Right atrium auricular region (tissue), 2 donors: ENCODE results near the gene LIN52. TPM values are rescaled to one million over a fixed set of nuclear protein-coding genes. Genes with fewer than 3 reads are reported as not detected.
A peak's percentile ranks its signal among the peaks of the same experiment; 100 is the strongest.

Experiments used
- DNase-seq: peaks from one replicate; pipeline ENCODE4 v3.0.0-alpha.2; 2019; ENCODE audit warnings: low spot score
- H3K27ac ChIP-seq, 2 donors: fragments of 200-600 bp; sonication (generic); 1 replicate in 1 of 2; 2 replicates in 1 of 2; pipeline ENCODE4 v1.5.1; 2016 to 2019
- H3K27me3 ChIP-seq, 2 donors: fragments of 200-600 bp; sonication (generic); one replicate each; pipeline versions ENCODE4 v1.5.1 to v1.6.0; 2017 to 2019
- H3K36me3 ChIP-seq: fragments of 200-600 bp; sonication (generic); one replicate; pipeline ENCODE4 v1.5.1; 2016
- H3K4me1 ChIP-seq, 2 donors: fragments of 200-600 bp; sonication (generic); one replicate each; pipeline versions ENCODE4 v1.5.1 to v1.6.0; 2017 to 2019
- H3K4me3 ChIP-seq, 2 donors: fragments of 200-600 bp; sonication (generic); 1 replicate in 1 of 2; 2 replicates in 1 of 2; pipeline ENCODE4 v1.5.1; 2017 to 2019; ENCODE audit warnings: mild to moderate bottlenecking in 1 of 2, moderate library complexity in 1 of 2
- H3K9me3 ChIP-seq, 2 donors: fragments of 200-600 bp; sonication (generic); one replicate each; pipeline ENCODE4 v1.5.1; 2019
- total RNA-seq, 2 donors: library from RNA; depleted of rRNA; stranded (reverse); fragments of >200 nt; gene quantifications; one replicate each; pipeline ENCODE4 v1.1.0, GENCODE V29; 2016
- TF ChIP-seq, protein P1 (sequence below), 2 donors: fragments of 200-600 bp; sonication (generic); IDR thresholded peaks; one replicate each; pipeline ENCODE4 v1.5.1; 2019; ENCODE audit warnings: antibody characterized with exemption in 2 of 2

LIN52 gene
- total RNA-seq, 2 donors from 2014 or later, result 7.1 to 7.4 TPM

DNA sequence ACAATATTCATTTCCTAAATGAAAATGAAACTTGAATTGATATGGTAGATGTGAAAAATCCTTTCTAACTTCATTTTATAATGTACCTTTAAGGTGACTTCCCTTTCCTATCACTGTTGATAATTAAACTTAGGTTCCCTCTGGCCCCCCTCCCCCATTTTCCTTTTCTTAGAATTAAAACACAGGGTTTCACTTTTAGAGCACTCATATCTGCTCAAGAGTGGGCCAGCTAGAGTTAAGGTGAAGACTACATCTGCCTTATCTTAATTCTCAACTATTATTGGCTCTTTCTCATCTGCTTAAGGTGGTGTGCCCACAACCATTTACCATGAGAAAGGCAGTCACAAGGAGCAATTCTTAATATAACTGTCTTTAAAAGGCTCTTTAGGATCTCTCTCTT, 49.7 kb downstream of the LIN52 start:
- DNase-seq, result no peak
- Histone ChIP-seq H3K4me3 (no peak overlapping the region), H3K27me3 (no peaks in the 10 kb centered on the region), H3K4me1 (peaks cover 0 to 1% of the 10 kb centered on the region in 2 donors), H3K9me3 (no peaks in the 10 kb centered on the region), H3K36me3 (no peaks in the 10 kb centered on the region), H3K27ac (no peak overlapping the region)
- TF ChIP-seq, protein P1, sequence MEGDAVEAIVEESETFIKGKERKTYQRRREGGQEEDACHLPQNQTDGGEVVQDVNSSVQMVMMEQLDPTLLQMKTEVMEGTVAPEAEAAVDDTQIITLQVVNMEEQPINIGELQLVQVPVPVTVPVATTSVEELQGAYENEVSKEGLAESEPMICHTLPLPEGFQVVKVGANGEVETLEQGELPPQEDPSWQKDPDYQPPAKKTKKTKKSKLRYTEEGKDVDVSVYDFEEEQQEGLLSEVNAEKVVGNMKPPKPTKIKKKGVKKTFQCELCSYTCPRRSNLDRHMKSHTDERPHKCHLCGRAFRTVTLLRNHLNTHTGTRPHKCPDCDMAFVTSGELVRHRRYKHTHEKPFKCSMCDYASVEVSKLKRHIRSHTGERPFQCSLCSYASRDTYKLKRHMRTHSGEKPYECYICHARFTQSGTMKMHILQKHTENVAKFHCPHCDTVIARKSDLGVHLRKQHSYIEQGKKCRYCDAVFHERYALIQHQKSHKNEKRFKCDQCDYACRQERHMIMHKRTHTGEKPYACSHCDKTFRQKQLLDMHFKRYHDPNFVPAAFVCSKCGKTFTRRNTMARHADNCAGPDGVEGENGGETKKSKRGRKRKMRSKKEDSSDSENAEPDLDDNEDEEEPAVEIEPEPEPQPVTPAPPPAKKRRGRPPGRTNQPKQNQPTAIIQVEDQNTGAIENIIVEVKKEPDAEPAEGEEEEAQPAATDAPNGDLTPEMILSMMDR (IDR thresholded peaks at IDR 0.05), result no peak

DNA sequence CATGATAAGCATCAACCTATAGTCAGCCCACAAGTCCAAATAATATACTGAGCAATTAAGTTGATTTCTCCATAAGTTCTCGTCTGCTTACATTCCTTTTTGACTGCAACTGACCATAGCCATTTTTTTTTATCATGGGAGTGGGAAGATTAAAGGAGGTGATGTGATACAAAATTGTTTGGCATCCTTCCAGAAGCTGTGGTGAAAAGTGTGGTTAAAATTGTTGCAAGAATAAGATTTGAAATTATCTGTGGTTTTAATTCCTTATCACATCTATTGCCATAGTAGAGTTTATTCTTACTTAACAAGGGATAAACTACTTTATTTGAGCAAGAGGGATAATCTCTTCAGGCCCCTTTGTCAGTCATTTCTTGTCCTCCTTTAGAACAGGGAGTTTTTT, 50.7 kb downstream of the LIN52 start:
- no peak overlapping the region for H3K4me3 ChIP-seq
- TF ChIP-seq, protein P1 (IDR thresholded peaks at IDR 0.05), result no peak
- H3K27me3 ChIP-seq, result no peaks in the 10 kb centered on the region
- no peaks in the 10 kb centered on the region for H3K36me3 ChIP-seq
- peaks cover 0 to 11% of the 10 kb centered on the region in 2 donors for H3K4me1 ChIP-seq
- H3K9me3 ChIP-seq, result no peaks in the 10 kb centered on the region
- H3K27ac ChIP-seq, result no peak overlapping the region
- DNase-seq, result no peak

DNA sequence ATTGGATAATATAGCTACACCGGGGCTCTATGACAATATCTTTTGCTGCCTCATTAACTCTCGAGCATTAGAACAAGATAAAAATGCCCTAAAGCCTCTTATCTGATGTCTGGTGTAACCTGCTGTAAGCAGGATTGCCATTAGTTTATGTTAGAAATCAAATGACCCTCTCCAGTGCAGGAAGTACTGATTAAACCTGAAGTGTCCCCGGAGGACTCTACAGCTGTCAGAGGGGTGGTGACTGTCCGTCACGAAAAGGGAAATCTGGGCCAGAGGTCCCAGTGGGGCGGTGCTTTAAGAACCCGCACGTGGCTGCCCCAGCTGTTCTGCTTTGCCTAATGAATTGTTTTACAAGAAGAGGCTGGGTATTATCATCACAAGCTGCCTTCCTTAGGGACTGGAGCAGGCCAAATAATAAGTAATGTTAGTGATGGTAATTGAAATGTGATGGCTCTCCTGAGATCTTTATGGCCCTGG, 55.7 kb downstream of the LIN52 start:
- no peaks in the 10 kb centered on the region for H3K36me3 ChIP-seq
- H3K27ac ChIP-seq, result peak overlapping the region; percentile 45 to 47

DNA sequence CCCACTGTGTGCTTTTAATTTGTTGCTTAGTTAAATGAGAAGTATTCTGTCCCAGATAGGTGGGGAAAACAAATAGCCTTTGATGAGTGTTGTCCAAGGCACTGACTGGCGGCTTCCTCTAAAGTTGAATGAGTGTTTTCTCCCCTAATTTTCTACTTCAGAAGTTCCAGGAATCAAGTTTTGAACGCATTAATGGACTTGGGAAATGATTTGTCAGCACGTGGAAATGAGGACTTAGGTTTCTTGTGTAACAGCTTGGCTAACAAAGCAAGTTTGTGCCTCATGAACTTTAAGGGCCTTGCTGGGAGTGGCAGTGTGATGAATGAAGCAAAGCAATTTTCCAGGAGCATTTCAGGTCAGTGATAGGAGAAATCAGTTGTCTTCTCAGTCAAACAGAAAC, 56.9 kb downstream of the LIN52 start:
- no peak for DNase-seq
- Histone ChIP-seq H3K27me3 (no peaks in the 10 kb centered on the region), H3K9me3 (no peaks in the 10 kb centered on the region), H3K4me3 (no peak overlapping the region), H3K4me1 (peaks cover 0 to 15% of the 10 kb centered on the region in 2 donors), H3K36me3 (no peaks in the 10 kb centered on the region), H3K27ac (no peak overlapping the region)
- TF ChIP-seq, protein P1 (IDR thresholded peaks at IDR 0.05), result no peak

More for the DNA sequence above, 55.7 kb downstream of the LIN52 start:
- Histone ChIP-seq H3K4me3 (no peak overlapping the region), H3K4me1 (peaks cover 0 to 15% of the 10 kb centered on the region in 2 donors), H3K27me3 (no peaks in the 10 kb centered on the region), H3K9me3 (no peaks in the 10 kb centered on the region)
- DNase-seq, result peak; percentile 74
- TF ChIP-seq, protein P1 (IDR thresholded peaks at IDR 0.05), result no peak

DNA sequence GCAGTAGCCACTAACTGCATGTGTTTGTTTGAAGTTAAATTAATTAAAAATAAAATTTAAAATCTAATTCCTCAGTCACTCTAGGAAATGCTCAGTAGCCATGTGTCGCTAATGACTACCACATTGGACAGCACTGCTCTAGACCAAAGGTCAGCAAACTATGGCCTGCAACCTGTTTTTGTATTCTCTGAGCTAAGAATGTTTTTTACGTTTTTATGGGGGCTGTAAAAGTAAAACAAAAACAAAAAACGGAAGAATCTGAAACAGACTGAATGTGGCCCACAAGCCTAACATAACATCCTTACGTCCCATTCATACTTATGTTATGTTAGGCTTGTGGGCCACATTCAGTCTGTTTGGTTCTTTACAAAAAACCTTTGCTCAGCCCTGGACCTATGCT, 57.8 kb downstream of the LIN52 start:
- TF ChIP-seq, protein P1 (IDR thresholded peaks at IDR 0.05), result no peak
- Histone ChIP-seq H3K27me3 (no peaks in the 10 kb centered on the region), H3K27ac (no peak overlapping the region), H3K4me3 (no peak overlapping the region), H3K36me3 (no peaks in the 10 kb centered on the region), H3K9me3 (no peaks in the 10 kb centered on the region), H3K4me1 (peaks cover 0 to 15% of the 10 kb centered on the region in 2 donors)
- DNase-seq, result no peak

DNA sequence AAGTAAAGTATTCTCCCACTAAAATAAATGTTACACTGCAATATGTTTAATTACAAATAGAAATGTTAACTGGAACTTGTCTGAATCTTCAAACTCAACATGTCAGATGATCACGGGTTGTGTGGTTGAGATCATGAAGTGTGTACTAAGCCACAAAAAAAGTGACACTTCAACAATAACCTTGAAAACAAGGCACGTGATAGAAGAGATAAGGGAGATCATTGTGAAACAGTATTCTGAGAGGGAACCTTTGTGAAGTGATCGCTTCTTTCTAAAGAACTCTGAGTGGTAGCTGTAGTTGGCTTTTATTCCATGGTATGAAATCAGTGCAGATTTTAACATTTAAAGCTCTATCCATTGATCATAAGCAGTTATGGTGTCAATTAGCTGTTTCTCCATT, 60.0 kb downstream of the LIN52 start:
- DNase-seq, result no peak
- H3K4me1 ChIP-seq, result peaks cover 0 to 11% of the 10 kb centered on the region in 2 donors
- TF ChIP-seq, protein P1 (IDR thresholded peaks at IDR 0.05), result no peak
- no peak overlapping the region for H3K4me3 ChIP-seq
- no peaks in the 10 kb centered on the region for H3K9me3 ChIP-seq
- no peaks in the 10 kb centered on the region for H3K36me3 ChIP-seq
- H3K27me3 ChIP-seq, result no peaks in the 10 kb centered on the region
- H3K27ac ChIP-seq, result no peak overlapping the region
